ENCODE measurements around the gene LMX1A. TPM values are rescaled to one million over a fixed set of nuclear protein-coding genes. Genes with fewer than 3 reads are reported as not detected.

Gene LMX1A
- total and polyA plus RNA-seq, 2 of the 13 experiments (the other 11 are each of a cell fraction or from before 2014, with no cell fraction given) = 0.07 TPM; not detected in 1

DNA sequence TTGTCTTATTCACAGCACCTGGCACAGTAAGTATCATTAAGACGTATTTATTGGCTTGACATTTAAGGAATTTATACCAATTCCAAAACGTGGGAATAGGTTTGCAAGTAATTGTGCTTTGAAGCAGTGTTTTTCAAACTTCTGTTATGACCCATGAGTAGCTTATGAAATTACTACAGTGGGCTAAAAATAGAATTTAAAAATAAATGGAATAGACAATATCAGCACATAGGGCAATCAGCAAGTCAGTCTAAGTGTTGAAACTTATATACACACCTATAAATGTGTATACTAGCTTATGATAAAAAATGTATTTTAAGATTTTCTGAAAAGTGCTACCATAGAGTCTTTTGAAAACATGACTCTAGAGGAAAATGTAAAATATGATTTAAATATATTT lies 116.6 kb downstream of the LMX1A start (continued):
- TF ChIP-seq, protein P1, sequence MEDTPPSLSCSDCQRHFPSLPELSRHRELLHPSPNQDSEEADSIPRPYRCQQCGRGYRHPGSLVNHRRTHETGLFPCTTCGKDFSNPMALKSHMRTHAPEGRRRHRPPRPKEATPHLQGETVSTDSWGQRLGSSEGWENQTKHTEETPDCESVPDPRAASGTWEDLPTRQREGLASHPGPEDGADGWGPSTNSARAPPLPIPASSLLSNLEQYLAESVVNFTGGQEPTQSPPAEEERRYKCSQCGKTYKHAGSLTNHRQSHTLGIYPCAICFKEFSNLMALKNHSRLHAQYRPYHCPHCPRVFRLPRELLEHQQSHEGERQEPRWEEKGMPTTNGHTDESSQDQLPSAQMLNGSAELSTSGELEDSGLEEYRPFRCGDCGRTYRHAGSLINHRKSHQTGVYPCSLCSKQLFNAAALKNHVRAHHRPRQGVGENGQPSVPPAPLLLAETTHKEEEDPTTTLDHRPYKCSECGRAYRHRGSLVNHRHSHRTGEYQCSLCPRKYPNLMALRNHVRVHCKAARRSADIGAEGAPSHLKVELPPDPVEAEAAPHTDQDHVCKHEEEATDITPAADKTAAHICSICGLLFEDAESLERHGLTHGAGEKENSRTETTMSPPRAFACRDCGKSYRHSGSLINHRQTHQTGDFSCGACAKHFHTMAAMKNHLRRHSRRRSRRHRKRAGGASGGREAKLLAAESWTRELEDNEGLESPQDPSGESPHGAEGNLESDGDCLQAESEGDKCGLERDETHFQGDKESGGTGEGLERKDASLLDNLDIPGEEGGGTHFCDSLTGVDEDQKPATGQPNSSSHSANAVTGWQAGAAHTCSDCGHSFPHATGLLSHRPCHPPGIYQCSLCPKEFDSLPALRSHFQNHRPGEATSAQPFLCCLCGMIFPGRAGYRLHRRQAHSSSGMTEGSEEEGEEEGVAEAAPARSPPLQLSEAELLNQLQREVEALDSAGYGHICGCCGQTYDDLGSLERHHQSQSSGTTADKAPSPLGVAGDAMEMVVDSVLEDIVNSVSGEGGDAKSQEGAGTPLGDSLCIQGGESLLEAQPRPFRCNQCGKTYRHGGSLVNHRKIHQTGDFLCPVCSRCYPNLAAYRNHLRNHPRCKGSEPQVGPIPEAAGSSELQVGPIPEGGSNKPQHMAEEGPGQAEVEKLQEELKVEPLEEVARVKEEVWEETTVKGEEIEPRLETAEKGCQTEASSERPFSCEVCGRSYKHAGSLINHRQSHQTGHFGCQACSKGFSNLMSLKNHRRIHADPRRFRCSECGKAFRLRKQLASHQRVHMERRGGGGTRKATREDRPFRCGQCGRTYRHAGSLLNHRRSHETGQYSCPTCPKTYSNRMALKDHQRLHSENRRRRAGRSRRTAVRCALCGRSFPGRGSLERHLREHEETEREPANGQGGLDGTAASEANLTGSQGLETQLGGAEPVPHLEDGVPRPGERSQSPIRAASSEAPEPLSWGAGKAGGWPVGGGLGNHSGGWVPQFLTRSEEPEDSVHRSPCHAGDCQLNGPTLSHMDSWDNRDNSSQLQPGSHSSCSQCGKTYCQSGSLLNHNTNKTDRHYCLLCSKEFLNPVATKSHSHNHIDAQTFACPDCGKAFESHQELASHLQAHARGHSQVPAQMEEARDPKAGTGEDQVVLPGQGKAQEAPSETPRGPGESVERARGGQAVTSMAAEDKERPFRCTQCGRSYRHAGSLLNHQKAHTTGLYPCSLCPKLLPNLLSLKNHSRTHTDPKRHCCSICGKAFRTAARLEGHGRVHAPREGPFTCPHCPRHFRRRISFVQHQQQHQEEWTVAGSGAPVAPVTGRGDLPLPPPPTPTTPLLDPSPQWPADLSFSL (CRISPR knock-in tag; IDR thresholded peaks at IDR 0.05) = no peak
- TF ChIP-seq ZNF615 (CRISPR knock-in tag; IDR thresholded peaks at IDR 0.05; ENCODE audit: borderline replicate concordance) = no peak
- no peak for TF ChIP-seq RBFOX2 (IDR thresholded peaks at IDR 0.05; ENCODE audit: low read depth, low read length)
- TF ChIP-seq ZSCAN31 (CRISPR knock-in tag; IDR thresholded peaks at IDR 0.05; ENCODE audit: low read depth) = no peak

DNA sequence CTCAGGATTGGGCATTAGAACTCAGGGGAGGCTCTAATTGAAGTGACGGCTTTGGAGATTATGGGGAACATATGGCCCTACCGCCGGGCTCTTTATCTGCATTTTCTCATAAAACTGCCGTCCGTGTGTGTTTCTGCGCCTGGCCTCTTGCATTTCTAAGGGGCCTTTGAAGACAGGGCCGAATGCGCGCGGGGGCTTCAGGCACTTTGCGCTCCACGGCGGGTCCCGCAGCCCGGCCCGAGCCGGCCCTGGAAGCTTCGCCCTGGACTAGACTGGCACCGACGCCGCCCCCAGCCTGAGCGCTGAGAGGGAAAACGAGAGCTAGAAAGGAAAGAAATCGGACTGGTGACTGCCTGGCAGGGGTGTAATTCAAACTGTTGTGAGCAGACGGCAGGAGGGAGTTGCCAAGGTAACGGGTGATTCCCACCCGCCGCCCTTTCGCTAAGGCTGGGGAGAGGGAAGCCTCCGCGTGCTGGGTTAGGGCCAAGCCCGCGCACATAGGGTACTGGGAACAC lies 120.7 kb downstream of the LMX1A start:
- no peak overlapping the region for H3K27ac ChIP-seq (ENCODE audit: extremely low read length, insufficient read depth, low read length)
- FAIRE-seq (no peak), ATAC-seq (peak; percentile 65), DNase-seq (ENCODE audit: low spot score) (no peak)
- H3K27me3 ChIP-seq (ENCODE audit: control insufficient read depth in 1 of 2, insufficient read depth in 2 of 2, low read length in 2 of 2) = peaks cover 7 to 30% of the 10 kb centered on the region in 2 experiments
- in situ Hi-C loops (cut with HindIII; ENCODE audit: extremely low pct_ligation_motif_present, low pct_unique_long_range_greater_than_20kb) = no loop called here
- CTCF ChIA-PET (ENCODE audit: low intra/inter-chr PET ratio, low total read pairs) = no interaction called here
- H3K79me2 ChIP-seq (ENCODE audit: insufficient read depth, low read length) = no peaks in the 10 kb centered on the region
- H3K4me1 ChIP-seq (ENCODE audit: insufficient read depth, low read length) = peaks cover 24% of the 10 kb centered on the region
- BruUV-seq (replicated peaks) = TSS peak; percentile 54
- H4K20me1 ChIP-seq (ENCODE audit: insufficient read depth, low read length) = no peaks in the 10 kb centered on the region
- 9% methylated on average over 23 of the region's 33 CpGs for WGBS (ENCODE audit: low lambda C conversion rate)
- no peaks in the 10 kb centered on the region for H3K9me3 ChIP-seq (ENCODE audit: low read length)
- no peak overlapping the region for H2AFZ ChIP-seq (ENCODE audit: low read length)
- peak overlapping the region; percentile 67 for H3K4me2 ChIP-seq (ENCODE audit: low read depth, low read length)
- peak overlapping the region in 2 of 3 experiments; percentile 53 to 64 for H3K4me3 ChIP-seq (replicated peaks in 1 of 3; ENCODE audit: insufficient read depth in 1 of 3, low read depth in 2 of 3, low read length in 3 of 3)
- H3K9ac ChIP-seq (ENCODE audit: insufficient read depth, low read depth, low read length) = 0 out of 2 replicates have a peak overlapping the region, but pooled peaks have one; percentile 26
- H3K36me3 ChIP-seq (replicated peaks in 1 of 2; ENCODE audit: control insufficient read depth in 1 of 2, insufficient read depth in 2 of 2, low read length in 2 of 2) = no peaks in the 10 kb centered on the region
- intact Hi-C loops (cut with micrococcal nuclease; ENCODE audit: unreplicated experiment) = no loop called here
- POLR2A ChIA-PET = interaction anchor here (1.1 kb wide), 1 partner anchor 18 kb away, joined by 6 read pairs; no protein-coding TSS in a partner anchor
- TF ChIP-seq ZNF143 (CRISPR knock-in tag; IDR thresholded peaks at IDR 0.05) = no peak
- no peak for TF ChIP-seq ZNF260 (CRISPR knock-in tag; IDR thresholded peaks at IDR 0.05; ENCODE audit: borderline replicate concordance, low read depth)
- TF ChIP-seq NAIF1 (CRISPR knock-in tag; IDR thresholded peaks at IDR 0.05; ENCODE audit: borderline replicate concordance) = no peak
- no peak for TF ChIP-seq HOXA7 (CRISPR knock-in tag; IDR thresholded peaks at IDR 0.05)
- TF ChIP-seq, protein P2, sequence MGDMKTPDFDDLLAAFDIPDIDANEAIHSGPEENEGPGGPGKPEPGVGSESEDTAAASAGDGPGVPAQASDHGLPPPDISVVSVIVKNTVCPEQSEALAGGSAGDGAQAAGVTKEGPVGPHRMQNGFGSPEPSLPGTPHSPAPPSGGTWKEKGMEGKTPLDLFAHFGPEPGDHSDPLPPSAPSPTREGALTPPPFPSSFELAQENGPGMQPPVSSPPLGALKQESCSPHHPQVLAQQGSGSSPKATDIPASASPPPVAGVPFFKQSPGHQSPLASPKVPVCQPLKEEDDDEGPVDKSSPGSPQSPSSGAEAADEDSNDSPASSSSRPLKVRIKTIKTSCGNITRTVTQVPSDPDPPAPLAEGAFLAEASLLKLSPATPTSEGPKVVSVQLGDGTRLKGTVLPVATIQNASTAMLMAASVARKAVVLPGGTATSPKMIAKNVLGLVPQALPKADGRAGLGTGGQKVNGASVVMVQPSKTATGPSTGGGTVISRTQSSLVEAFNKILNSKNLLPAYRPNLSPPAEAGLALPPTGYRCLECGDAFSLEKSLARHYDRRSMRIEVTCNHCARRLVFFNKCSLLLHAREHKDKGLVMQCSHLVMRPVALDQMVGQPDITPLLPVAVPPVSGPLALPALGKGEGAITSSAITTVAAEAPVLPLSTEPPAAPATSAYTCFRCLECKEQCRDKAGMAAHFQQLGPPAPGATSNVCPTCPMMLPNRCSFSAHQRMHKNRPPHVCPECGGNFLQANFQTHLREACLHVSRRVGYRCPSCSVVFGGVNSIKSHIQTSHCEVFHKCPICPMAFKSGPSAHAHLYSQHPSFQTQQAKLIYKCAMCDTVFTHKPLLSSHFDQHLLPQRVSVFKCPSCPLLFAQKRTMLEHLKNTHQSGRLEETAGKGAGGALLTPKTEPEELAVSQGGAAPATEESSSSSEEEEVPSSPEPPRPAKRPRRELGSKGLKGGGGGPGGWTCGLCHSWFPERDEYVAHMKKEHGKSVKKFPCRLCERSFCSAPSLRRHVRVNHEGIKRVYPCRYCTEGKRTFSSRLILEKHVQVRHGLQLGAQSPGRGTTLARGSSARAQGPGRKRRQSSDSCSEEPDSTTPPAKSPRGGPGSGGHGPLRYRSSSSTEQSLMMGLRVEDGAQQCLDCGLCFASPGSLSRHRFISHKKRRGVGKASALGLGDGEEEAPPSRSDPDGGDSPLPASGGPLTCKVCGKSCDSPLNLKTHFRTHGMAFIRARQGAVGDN (CRISPR knock-in tag; IDR thresholded peaks at IDR 0.05) = peak; percentile 25
- TF ChIP-seq, protein P3, sequence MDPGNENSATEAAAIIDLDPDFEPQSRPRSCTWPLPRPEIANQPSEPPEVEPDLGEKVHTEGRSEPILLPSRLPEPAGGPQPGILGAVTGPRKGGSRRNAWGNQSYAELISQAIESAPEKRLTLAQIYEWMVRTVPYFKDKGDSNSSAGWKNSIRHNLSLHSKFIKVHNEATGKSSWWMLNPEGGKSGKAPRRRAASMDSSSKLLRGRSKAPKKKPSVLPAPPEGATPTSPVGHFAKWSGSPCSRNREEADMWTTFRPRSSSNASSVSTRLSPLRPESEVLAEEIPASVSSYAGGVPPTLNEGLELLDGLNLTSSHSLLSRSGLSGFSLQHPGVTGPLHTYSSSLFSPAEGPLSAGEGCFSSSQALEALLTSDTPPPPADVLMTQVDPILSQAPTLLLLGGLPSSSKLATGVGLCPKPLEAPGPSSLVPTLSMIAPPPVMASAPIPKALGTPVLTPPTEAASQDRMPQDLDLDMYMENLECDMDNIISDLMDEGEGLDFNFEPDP (CRISPR knock-in tag; conservative IDR thresholded peaks at IDR 0.05) = no peak
